ENCODE results near the gene DICER1.
A peak's percentile ranks its signal among the peaks of the same experiment; 100 is the strongest.

Gene DICER1

GRCh38 chr14:95122621-95122945 lies 34.7 kb downstream of the DICER1 start:
- DNase-seq = no peak

GRCh38 chr14:95121911-95122620 lies 35.3 kb downstream of the DICER1 start:
- DNase-seq = no peak

GRCh38 chr14:95119336-95119735 lies 38.0 kb downstream of the DICER1 start:
- no peak for DNase-seq

- DNase-seq = no peak
These were observed 39.2 kb downstream of the DICER1 start for GRCh38 chr14:95117937-95118721.

GRCh38 chr14:95113476-95113875 lies 43.9 kb downstream of the DICER1 start:
- DNase-seq = no peak

GRCh38 chr14:95111507-95112164 lies 45.7 kb downstream of the DICER1 start:
- no peak for DNase-seq

- DNase-seq = no peak
These were observed 47.2 kb downstream of the DICER1 start for GRCh38 chr14:95110178-95110577.

- DNase-seq = no peak
These were observed 49.6 kb downstream of the DICER1 start for GRCh38 chr14:95107711-95108110.

- DNase-seq = no peak
These were observed 50.4 kb downstream of the DICER1 start for GRCh38 chr14:95106971-95107370.

GRCh38 chr14:95104911-95105310 lies 52.4 kb downstream of the DICER1 start:
- peak; percentile 26 for DNase-seq

- DNase-seq = peak; percentile 10
These were observed 54.7 kb downstream of the DICER1 start for GRCh38 chr14:95102680-95103044.

GRCh38 chr14:95101736-95102679 lies 55.3 kb downstream of the DICER1 start:
- DNase-seq = no peak

GRCh38 chr14:95098984-95099599 lies 58.2 kb downstream of the DICER1 start:
- peak; percentile 34 for DNase-seq

GRCh38 chr14:95097385-95097784 lies 59.9 kb downstream of the DICER1 start:
- DNase-seq = no peak

GRCh38 chr14:95096476-95096875 lies 60.9 kb downstream of the DICER1 start:
- no peak for DNase-seq

GRCh38 chr14:95095996-95096395 lies 61.3 kb downstream of the DICER1 start:
- DNase-seq = no peak

GRCh38 chr14:95092723-95093122 lies 64.6 kb downstream of the DICER1 start:
- no peak for DNase-seq

GRCh38 chr14:95091581-95091980 lies 65.7 kb downstream of the DICER1 start:
- no peak for DNase-seq

GRCh38 chr14:95088665-95089064 lies 68.7 kb downstream of the DICER1 start:
- no peak for DNase-seq

- DNase-seq = no peak
These were observed 69.7 kb downstream of the DICER1 start for GRCh38 chr14:95087619-95088018.

GRCh38 chr14:95085321-95085720 lies 72.0 kb downstream of the DICER1 start:
- DNase-seq = no peak

GRCh38 chr14:95078867-95079266 lies 78.5 kb downstream of the DICER1 start:
- no peak for DNase-seq

All from kidney glomerular epithelial cell (primary cell).